ENCODE results near the gene CREB3L4.
A peak's percentile ranks its signal among the peaks of the same experiment; 100 is the strongest.
"Not testable (repeated sequence)": the region's sequence is repeated elsewhere in the genome, so short reads cannot be mapped to it uniquely, and the experiment has no call there.

Gene CREB3L4

DNA sequence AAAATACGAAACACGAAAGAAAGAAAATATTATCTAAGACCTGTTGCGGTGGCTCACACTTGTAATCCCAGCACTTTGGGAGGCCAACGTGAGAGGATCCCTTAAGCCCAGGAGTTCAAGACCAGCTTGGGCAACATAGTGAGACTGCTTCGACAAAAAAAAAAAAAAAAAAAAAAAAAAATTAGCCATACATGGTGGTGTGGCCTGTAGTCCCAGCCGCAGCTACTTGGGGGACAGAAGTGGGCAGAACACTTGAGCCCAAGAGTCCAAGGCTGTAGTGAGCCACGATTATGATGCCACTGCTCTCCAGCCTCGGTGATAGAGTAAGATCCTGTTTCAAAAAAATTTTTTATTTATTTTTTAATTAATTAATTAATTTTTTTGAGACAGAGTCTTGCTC, 19.9 kb downstream of the CREB3L4 start:
- DNase-seq = no peak

DNA sequence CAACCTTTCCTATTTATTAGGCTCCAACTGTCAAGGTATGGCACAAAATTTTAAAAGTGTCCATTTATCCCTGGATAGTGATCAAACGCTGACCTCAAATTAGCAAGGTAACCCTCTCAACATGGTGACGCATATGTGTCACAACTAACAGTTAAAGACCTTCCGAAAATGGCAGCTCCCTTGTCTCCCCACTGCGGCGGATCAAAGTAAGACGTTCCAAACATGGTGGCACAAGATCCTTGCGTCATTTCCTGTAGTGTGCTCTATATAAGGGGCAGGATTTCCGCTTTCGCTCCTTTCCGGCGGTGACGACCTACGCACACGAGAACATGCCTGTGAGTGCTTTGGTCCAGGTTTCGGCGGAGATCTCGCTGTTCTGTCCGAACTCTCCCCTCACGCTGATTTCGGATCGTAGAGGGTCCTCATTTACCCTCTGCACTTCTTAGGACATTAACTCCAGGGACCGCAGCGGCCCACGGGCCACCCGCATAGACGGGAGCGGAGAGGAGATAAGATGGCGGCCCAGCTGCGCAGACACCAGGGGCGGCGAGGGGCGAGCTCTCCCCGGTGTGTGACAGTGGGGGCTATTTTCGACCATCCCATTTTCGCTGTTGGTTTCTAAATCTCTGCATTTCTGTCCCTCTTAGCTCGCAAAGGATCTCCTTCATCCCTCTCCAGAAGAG, 22.9 kb downstream of the CREB3L4 start, which contains the start of gene RPS27:
Gene RPS27, plus strand, starts transcription at position 295 of the 683 bp plus-strand sequence. Its CDS starts 35 bp downstream, at position 330.
- peak; percentile 99 for DNase-seq

DNA sequence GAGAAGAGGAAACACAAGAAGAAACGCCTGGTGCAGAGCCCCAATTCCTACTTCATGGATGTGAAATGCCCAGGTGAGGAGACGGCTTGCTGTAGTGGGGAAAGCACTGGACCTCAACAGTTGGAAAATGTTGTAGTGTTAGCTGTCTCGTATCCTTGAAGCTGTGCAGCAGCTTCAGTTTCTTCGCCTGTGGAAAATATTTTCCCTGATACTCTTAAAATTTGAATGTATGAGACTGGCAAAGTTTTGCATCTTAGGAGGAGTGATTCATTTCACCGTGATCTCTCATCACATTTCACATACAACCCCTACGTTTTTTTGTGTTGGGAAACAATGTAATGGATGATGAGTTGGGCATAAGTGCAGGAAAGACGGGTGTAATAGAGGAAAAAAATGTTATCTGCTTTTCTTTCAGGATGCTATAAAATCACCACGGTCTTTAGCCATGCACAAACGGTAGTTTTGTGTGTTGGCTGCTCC, 23.5 kb downstream of the CREB3L4 start:
- no peak for DNase-seq

DNA sequence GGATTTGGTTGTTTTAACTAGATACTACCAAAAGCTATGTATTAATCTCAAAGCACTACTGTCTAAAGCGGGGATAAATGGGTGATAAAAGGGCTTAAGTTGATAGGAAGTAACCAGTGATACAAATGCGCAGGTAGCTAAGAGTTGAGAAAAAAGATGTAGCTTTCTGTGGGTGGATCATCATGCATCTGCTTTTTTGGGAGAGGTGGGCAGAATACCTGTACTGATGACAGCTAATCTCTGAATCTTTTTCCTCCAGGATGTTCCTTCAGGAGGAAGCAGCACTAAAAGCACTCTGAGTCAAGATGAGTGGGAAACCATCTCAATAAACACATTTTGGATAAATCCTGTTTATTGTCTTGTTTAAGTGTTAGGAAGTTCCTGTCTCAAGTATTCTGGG, 24.1 kb downstream of the CREB3L4 start:
- DNase-seq = no peak

DNA sequence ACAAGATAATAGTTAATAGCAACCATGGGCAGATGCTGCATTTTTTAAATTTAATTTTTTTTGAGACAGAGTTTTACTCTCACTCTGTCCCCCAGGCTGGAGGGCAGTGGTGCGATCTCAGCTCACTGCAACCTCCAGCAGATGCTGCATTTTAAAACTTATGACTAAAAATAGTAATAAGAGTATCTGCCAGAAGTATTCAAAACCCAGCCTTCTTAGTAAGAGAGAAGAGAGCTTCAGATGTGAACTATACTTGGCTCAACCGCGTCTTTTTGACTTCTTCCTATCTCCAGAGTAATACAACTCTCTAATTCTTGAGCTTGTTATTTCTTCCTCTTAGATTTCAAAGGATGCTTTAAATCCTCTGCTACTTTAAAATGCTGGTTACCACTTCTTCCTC, 27.5 kb downstream of the CREB3L4 start:
- DNase-seq = no peak

DNA sequence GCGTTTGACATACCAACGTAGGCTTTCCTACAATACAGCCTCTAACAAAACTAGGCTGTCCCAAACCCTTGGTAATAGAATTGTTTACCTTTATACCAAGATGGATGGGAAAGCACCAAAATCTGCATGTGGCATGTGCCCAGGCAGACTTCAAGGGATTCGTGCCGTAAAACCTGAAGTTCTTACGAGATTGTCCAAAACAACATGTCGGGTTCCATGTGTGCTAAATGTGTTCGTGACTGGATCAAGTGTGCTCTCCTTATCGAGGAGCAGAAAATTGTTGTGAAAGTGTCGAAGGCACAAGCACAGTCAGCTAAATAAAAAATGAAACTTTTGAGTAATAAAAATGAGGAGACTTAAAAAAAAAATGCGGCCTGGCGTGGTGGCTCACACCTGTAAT, 27.9 kb downstream of the CREB3L4 start:
- no peak for DNase-seq

DNA sequence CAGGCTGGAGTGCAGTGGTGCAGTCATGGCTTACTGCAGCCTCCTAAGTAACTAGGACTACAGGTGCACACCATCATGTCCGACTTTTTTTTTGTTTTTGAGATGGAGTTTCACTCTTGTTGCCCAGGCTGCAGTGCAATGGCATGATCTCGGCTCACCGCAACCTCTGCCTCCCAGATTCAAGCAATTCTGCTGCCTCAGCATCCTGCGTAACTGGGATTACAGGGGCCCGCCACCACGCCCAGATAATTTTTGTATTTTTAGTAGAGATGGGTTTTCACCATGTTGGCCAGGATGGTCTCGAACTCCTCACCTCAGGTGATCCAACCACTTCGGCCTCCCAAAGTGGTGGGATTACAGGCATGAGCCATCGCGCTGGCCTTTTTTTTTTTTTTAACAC, 29.2 kb downstream of the CREB3L4 start:
- peak; percentile 42 for DNase-seq

DNA sequence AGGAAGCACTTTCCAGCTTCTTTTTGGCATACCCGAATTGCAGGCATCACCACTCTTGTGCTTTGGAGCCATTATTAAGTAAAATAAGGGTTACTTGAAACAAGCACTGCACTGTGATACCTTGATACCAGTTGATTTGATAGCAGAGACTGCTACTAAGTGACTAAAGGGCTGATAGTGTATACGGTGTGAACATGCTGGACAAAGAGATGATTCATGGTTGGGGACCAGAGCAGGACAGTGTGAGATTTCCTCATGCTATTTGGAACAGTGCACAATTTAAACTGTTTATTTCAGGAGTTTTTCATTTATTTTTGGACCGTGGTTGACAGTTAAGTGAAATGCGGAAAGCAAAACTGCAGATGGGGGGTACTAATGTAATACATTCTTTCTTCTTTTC, 32.7 kb downstream of the CREB3L4 start:
- DNase-seq = no peak

DNA sequence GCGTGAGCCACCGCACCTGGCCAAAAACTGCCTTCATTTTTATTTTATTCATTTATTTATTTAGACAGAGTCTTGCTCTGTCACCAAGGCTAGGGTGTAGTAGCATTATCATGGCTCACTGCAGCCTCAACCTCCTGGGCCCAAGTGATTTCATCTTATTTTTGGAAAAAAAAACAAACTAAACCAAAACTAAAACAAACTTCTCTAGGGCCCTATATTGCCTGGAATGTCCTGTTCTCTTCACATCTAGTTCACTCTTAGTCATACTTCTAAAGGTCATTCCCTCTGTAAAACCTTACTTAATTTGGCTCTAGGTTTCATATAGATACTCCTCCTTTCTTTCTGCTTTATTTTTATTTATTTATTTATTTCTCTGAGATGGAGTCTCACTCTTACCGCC, 38.4 kb downstream of the CREB3L4 start:
- no peak for DNase-seq

DNA sequence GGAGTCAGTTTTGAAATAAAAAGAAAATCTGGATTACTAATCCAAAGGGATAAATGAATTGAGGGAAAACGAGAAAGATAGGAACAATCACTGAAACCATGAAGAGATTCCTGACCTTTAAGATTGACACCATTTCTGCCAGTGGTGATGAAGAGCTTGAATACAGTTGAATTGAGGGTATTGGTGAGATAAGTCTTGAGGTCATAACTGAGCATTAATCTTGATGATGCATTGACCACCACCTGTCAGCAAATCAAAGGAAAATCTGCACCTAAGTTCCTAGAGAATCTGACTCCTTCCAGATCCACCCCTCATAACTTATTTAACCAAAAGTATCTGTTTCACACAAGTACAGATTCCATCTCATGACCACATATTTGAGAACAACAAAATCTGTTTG, 44.4 kb downstream of the CREB3L4 start:
- DNase-seq = no peak

DNA sequence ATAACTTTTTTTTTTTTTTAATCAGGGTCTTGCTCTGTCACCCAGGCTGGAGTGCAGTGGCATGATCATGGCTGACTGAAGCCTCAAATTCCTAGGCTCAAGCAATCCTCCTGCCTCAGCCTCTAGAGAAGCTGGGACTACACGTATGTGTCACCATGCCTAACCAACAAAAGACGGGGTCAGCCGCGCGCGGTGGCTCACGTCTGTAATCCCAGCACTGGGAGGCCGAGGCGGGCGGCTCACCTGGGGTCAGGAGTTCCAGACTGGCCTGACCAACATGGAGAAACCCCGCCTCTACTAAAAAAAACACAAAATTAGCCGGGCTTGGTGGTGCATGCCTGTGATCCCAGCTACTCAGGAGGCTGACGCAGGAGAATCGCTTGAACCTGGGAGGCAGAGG, 44.8 kb downstream of the CREB3L4 start:
- DNase-seq = not testable (repeated sequence)

DNA sequence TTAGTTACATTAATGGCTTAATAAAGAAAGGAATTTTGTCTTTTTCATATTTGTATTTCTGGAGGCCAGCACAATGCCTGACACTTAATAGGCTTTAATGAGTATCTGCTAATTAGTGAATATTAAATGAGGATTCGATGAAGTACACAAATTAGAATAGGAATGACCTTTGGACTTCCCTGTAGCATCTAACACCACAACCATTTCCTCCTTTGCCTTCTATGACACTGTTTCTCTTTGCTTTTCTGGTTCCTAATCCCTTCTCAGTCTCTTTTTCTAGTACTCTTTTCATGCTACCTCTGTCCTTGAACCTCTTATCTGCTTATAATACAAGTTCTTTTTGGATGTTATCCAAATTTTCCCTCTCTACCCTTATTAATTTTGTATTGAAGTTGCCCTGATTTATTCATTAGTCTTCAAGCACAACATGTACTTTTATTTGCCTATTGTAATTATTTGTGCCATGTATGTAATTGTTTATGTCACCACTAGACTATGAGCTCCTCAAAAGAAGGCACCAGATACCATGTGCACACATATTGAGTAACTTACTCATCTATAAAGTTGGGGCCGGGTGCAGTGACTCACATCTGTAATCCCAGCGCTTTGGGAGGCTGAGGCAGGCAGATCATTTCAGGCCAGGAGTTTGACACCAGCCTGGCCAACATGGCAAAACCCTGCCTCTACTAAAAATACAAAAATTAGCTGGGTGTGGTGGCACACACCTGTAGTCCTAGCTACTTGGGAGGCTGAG, 46.6 kb downstream of the CREB3L4 start:
- peak; percentile 65 for DNase-seq

DNA sequence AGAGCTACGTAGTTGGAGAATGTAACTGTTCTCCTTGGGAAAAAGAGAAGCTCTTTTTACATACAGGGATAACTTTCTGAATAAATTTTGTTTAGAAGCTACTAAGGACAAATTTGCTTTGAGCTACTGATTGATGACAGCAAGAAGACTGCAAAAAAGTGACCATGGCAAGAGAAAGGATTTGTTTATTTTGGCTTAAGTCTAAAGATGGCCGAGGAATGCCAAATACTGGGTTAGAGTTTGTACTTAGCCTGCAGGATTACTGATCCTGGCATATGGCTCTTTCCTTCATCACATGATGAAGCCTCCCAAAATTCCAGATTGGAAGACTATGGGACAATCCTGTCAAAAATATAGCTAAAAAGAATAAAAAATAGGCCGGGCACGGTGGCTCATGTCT, 51.6 kb downstream of the CREB3L4 start:
- DNase-seq = no peak

DNA sequence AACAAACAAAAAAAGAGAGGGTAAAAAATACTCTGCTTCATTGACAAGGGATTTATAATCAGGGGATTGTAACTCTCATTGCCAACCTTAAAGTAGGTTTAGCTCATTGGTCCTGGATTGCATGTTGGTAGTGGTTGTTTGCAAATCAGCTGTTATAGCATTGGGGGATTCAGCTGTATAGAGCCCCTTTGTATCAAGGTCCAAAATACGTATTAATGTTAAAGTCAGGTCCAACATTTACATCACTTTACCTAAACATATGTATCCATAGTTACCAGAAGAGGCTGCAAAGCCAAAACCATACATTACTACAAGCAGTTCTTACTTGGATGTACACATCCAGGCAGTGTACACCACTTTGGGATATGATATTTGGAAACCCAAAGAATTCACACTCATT, 52.2 kb downstream of the CREB3L4 start:
- DNase-seq = no peak
